BE2C (cell line): ENCODE results near the gene KRT6B.

Experiments used
- DNase-seq: peaks from one replicate; pipeline ENCODE4 v3.0.0-alpha.2; 2020
- H3K27me3 ChIP-seq: fragments of 250-450 bp; sonication (Bioruptor Pico); 2 replicates; pipeline ENCODE4 v1.5.1; 2020; ENCODE audit warnings: mild to moderate bottlenecking
- H3K36me3 ChIP-seq: fragments of 250-450 bp; sonication (Bioruptor Pico); 2 replicates; pipeline ENCODE4 v1.5.1; 2020; ENCODE audit warnings: mild to moderate bottlenecking
- H3K4me1 ChIP-seq: fragments of 250-450 bp; sonication (Bioruptor Pico); 2 replicates; pipeline ENCODE4 v1.5.1; 2020
- H3K4me3 ChIP-seq: 2 replicates; pipeline ENCODE4 v1.5.1; 2011; ENCODE audit warnings: low read depth, low read length
- H3K9me3 ChIP-seq: fragments of 250-450 bp; sonication (Bioruptor Pico); 2 replicates; pipeline ENCODE4 v1.5.1; 2020
- TF ChIP-seq, protein P1 (sequence below): IDR thresholded peaks from 2 replicates; pipeline ENCODE4 v1.5.1; 2012; ENCODE audit warnings: mild to moderate bottlenecking, low read depth, low read length

KRT6B gene

DNA sequence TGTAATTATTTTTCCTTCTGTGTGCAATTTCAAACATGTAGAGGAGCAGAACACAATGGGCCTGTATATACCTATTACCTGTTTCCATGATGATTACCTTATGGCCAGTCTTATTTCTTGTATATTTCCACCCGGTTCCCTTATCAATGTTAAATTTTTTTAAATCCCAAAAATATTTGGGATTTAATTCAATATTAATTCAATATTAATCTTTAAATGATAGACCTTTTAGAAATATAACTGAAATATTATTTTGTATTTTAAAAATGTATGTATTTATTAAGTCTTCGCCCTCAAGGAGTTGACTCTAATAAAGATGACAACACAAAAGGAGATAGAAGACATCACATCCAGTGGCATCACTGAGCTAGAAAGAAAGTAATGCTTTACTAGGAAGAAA lies 22.3 kb upstream of the KRT6B start:
- no peak for DNase-seq
- H3K4me1 ChIP-seq, result no peaks in the 10 kb centered on the region
- TF ChIP-seq, protein P1, sequence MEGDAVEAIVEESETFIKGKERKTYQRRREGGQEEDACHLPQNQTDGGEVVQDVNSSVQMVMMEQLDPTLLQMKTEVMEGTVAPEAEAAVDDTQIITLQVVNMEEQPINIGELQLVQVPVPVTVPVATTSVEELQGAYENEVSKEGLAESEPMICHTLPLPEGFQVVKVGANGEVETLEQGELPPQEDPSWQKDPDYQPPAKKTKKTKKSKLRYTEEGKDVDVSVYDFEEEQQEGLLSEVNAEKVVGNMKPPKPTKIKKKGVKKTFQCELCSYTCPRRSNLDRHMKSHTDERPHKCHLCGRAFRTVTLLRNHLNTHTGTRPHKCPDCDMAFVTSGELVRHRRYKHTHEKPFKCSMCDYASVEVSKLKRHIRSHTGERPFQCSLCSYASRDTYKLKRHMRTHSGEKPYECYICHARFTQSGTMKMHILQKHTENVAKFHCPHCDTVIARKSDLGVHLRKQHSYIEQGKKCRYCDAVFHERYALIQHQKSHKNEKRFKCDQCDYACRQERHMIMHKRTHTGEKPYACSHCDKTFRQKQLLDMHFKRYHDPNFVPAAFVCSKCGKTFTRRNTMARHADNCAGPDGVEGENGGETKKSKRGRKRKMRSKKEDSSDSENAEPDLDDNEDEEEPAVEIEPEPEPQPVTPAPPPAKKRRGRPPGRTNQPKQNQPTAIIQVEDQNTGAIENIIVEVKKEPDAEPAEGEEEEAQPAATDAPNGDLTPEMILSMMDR, result no peak
- peaks cover 16% of the 10 kb centered on the region for H3K27me3 ChIP-seq
- no peaks in the 10 kb centered on the region for H3K9me3 ChIP-seq
- no peaks in the 10 kb centered on the region for H3K36me3 ChIP-seq
- no peak overlapping the region for H3K4me3 ChIP-seq

DNA sequence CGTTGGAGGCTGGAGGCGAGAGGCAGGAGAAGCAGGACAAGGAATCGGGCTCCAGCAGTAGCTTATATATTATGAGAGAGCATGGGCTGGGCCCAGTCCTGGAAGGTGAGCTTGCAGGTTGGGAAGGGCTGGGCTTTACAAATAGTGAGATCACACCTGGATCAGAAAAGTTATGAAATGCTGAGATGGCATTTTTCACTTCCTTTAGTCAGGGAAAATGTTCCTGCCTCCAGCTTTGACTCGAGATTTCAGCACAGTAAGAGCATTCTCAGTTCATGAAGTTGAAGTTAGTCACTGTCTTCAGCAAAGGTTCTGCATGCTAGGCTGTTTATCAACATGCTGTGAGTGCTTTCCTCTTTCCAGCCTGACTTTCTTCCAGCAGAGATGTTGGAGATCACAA lies 21.8 kb upstream of the KRT6B start, which contains the start of gene KRT6C:
KRT6C (minus strand) TSS at position 38 of the 400 bp plus-strand sequence. CDS start 68 bp downstream, outside the sequence.
- Histone ChIP-seq H3K9me3 (no peaks in the 10 kb centered on the region), H3K4me1 (no peaks in the 10 kb centered on the region), H3K4me3 (no peak within 1 kb of the TSS), H3K36me3 (no peaks in the 10 kb centered on the region), H3K27me3 (peaks cover 16% of the 10 kb centered on the region)
- TF ChIP-seq, protein P1, result no peak
- no peak for DNase-seq

DNA sequence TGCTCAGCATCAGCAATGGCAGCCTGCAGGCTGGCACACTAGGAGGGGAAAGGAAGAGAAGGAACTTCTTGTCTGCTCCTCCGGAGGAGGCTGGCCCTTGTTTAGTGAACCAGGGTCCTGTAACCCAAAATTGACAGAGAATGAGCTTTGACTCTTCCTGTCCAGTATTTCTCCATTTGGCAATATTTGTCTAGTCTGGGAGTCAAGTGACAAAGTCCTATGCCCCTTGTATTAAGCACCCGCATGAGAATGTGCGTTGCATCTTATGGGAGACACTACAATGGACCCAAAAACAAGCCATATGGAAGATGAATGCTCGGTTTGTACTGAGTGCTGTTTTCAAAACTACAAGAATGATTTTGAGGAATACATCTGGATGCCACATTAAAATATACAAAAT lies 17.9 kb upstream of the KRT6B start:
- TF ChIP-seq, protein P1, result no peak
- H3K9me3 ChIP-seq, result no peaks in the 10 kb centered on the region

DNA sequence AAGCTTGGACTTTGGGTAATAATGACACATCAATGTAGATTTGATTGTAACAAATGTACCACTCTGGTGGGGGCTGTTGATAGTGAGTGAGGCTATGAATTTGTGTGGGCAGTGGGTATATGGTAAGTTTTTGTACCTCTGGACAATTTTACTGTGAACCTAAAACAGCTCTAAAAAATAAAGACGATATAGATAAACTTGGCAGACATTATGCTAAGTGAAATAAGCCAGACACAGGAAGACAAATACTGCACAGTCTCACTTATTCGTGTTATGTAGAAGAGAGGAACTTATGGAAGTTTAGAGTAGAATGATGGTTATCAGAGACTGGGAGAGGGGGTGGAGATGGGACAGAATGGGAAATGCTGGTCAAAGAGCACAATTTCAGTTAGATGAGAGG lies 13.0 kb upstream of the KRT6B start:
- peaks cover 31% of the 10 kb centered on the region for H3K27me3 ChIP-seq
- no peaks in the 10 kb centered on the region for H3K9me3 ChIP-seq
- H3K36me3 ChIP-seq, result no peaks in the 10 kb centered on the region
- TF ChIP-seq, protein P1, result no peak
- no peak overlapping the region for H3K4me3 ChIP-seq
- no peak for DNase-seq
- H3K4me1 ChIP-seq, result no peaks in the 10 kb centered on the region

More for the DNA sequence above, 17.9 kb upstream of the KRT6B start:
- Histone ChIP-seq H3K36me3 (no peaks in the 10 kb centered on the region), H3K27me3 (peaks cover 33% of the 10 kb centered on the region), H3K4me1 (no peaks in the 10 kb centered on the region), H3K4me3 (no peak overlapping the region)
- DNase-seq, result no peak

DNA sequence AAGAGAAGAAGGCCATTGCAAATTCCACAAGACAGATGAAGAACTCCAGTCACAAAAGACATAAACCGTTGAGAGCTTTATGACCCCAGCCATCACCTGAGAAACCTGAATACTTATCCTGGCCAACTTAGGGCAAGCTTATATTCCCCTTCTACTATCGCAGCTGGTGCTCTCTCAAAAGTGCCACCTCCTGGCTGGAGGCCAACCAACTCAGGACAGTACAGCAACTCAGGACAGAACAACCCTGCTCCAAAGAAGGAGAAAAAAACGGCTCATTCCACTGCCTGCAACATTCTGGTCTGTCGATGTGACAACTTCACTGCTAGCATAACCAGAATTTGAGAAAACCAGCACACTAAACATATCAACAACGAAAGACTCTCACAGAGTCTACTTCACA lies 9.7 kb upstream of the KRT6B start:
- H3K4me1 ChIP-seq, result no peaks in the 10 kb centered on the region
- H3K27me3 ChIP-seq, result peaks cover 32% of the 10 kb centered on the region
- no peaks in the 10 kb centered on the region for H3K36me3 ChIP-seq
- no peaks in the 10 kb centered on the region for H3K9me3 ChIP-seq
- H3K4me3 ChIP-seq, result no peak overlapping the region
- TF ChIP-seq, protein P1, result no peak
- no peak for DNase-seq

DNA sequence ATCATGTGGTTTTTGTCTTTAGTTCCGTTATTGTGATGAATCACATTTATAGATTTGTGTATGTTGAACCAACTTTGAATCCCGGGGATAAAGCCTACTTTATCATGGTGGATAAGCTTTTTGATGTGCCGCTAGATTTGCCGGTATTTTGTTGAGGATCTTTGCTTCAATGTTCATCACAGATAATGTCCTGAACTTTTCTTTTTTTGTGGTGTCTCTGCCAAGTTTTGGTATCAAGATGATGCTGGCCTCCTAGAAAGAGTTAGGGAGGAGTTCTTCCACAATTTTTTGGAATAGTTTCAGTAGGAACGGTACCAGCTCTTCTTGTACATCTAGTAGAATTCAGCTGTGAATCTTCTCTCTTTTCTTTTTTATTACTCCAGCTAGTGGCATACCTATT lies 6.9 kb upstream of the KRT6B start:
- Histone ChIP-seq H3K27me3 (peaks cover 36% of the 10 kb centered on the region), H3K4me3 (no peak overlapping the region), H3K9me3 (no peaks in the 10 kb centered on the region), H3K36me3 (no peaks in the 10 kb centered on the region), H3K4me1 (no peaks in the 10 kb centered on the region)
- DNase-seq, result no peak
- TF ChIP-seq, protein P1, result no peak
